Measurements from ENCODE around the gene CPNE4.

- TF ChIP-seq CTCF (IDR thresholded peaks at IDR 0.05; ENCODE audit: extremely low read depth in 1 of 2, insufficient read depth in 1 of 2, low read depth in 1 of 2, low read length in 2 of 2) (no peak), EZH2 (IDR thresholded peaks at IDR 0.05; ENCODE audit: borderline replicate concordance, low read depth, low read length, severe bottlenecking) (no peak), MAX (IDR thresholded peaks at IDR 0.05; ENCODE audit: insufficient read depth, insufficient read length) (no peak)
Observed at GRCh38 chr3:131532645-131533044, 502.2 kb downstream of the CPNE4 start.

Data from endothelial cell of umbilical vein (primary cell).